Testis (tissue), 3 donors: Measurements from ENCODE around the gene MXRA8. TPM values are rescaled to one million over a fixed set of nuclear protein-coding genes. Genes with fewer than 3 reads are reported as not detected.

Source experiments
- DNase-seq: peaks from one replicate; pipeline ENCODE4 v3.0.0-alpha.2; 2019
- H3K27ac ChIP-seq, 2 donors: fragments of 200-600 bp; sonication (generic); one replicate each; pipeline ENCODE4 v1.5.1; 2019
- H3K27me3 ChIP-seq: fragments of 200-600 bp; sonication (generic); one replicate; pipeline ENCODE4 v1.5.1; 2019
- H3K36me3 ChIP-seq: fragments of 200-600 bp; sonication (generic); one replicate; pipeline ENCODE4 v1.5.1; 2017; ENCODE audit warnings: low read depth; ENCODE audit errors: missing control alignments
- H3K4me1 ChIP-seq: fragments of 200-600 bp; sonication (generic); one replicate; pipeline ENCODE4 v1.5.1; 2019
- H3K4me3 ChIP-seq, 2 donors: fragments of 200-600 bp; sonication (generic); one replicate each; pipeline ENCODE4 v1.5.1; 2017 to 2019
- H3K9me3 ChIP-seq: fragments of 200-600 bp; sonication (generic); one replicate; pipeline ENCODE4 v1.5.1; 2017
- CTCF ChIP-seq, 3 experiments: fragments of 450-650 bp in 2 of 3; fragments of 200-600 bp in 1 of 3; sonication (generic) in 1 of 3; IDR thresholded peaks; one replicate each; pipeline ENCODE4 v1.5.1; 2016 to 2019; ENCODE audit warnings: antibody characterized with exemption in 3 of 3, mild to moderate bottlenecking in 2 of 3, moderate library complexity in 1 of 3
- POLR2A ChIP-seq: fragments of 450-650 bp; IDR thresholded peaks from one replicate; pipeline ENCODE4 v1.6.1; 2017; ENCODE audit warnings: antibody characterized with exemption, mild to moderate bottlenecking, moderate library complexity
- WGBS, 2 donors: methylation state at CpG; one replicate each; pipeline ENCODE4 v1.1.5; 2018; 5-methylcytosine and 5-hydroxymethylcytosine counted together
- intact Hi-C: fragments of 100-400 bp; cut with DNase I; formaldehyde crosslinking; loops from one replicate; pipeline ENCODE4 v1.15.1; 2023; ENCODE audit warnings: low total_unique reads
- polyA plus RNA-seq: library from polyadenylated mRNA; stranded (reverse); fragments of 350-450 nt; fragmentation: Illumina TruSeq; extraction: RNeasy Lipid Tissue Mini Kit (QIAGEN cat#74804); gene quantifications from one replicate; pipeline ENCODE4 v1.2.3, GENCODE V29; 2014; ENCODE audit warnings: low read depth, low replicate concordance; ENCODE audit not compliant: insufficient read depth
- total RNA-seq, 2 donors: library from RNA; depleted of rRNA; stranded (reverse); fragments of >200 nt; gene quantifications; one replicate each; pipeline ENCODE4 v1.2.3, GENCODE V29; 2016

Gene MXRA8
- total and polyA plus RNA-seq, 3 donors from 2014 or later: 60.2 to 102 (median 63.3) TPM

GRCh38 chr1:1399872-1400575, 41.7 kb upstream of the MXRA8 start:
- TF ChIP-seq CTCF (IDR thresholded peaks at IDR 0.05): no peak
- no peak for TF ChIP-seq POLR2A
- Histone ChIP-seq H3K4me1 (peaks cover 18% of the 10 kb centered on the region), H3K4me3 (peak overlapping the region; percentile 93 to 100), H3K27ac (peak overlapping the region; percentile 4 to 86), H3K36me3 (no peaks in the 10 kb centered on the region), H3K9me3 (no peaks in the 10 kb centered on the region), H3K27me3 (no peaks in the 10 kb centered on the region)
- 5 to 8% methylated on average over 17 to 34 of the region's 34 CpGs for WGBS, 2 donors
- intact Hi-C loops: no loop called here
- DNase-seq: no peak

DNA sequence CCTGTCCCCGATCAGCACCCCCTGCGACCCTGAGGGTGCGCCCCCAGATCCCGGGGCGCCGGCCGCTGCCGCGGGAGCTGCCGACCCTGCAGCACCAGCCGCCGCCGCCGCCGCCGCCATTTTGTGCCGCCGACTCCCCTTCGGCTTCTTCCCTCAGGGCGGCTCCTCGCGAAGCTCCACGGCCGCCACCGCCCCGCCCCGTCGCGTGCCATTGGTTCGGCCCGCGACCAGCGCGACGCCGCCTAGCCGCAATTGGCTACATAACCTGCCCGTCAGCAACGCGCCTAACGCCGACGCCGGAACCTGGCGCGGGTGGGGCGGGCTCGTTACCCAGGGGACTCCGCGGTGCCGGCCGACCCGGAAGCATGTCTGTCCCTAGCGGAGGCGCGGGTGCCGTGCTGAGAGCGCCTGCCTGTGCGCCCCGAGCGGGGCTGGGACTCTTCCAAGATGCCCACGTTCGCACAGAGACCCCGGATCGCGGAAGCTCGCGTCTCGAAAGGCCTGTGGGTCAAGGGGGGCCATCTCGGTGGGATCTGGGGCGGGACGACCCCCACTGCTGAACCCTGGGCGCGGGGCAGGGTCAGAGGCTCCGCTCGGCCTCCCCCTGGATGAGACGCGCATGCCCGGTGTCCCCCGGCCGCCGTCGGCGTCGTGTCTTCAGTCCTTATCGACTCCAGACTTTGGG, 41.0 kb upstream of the MXRA8 start, which contains the start of gene CCNL2:
Gene CCNL2 (minus strand): TSS at position 149 of the 685 bp plus-strand sequence. CDS start 29 bp downstream, at position 120.
- intact Hi-C loops: no loop called here
- peak; percentile 98 for DNase-seq
- Histone ChIP-seq H3K27me3 (no peaks in the 10 kb centered on the region), H3K9me3 (no peaks in the 10 kb centered on the region), H3K36me3 (no peaks in the 10 kb centered on the region), H3K27ac (peak within 1 kb of the TSS; percentile 70 to 86), H3K4me1 (peaks cover 18% of the 10 kb centered on the region), H3K4me3 (peak within 1 kb of the TSS; percentile 93 to 100)
- TF ChIP-seq CTCF (IDR thresholded peaks at IDR 0.05) (peak; percentile 53 to 68 (median 59)), POLR2A (no peak)
- 1 to 3% methylated on average over 6 to 75 of the region's 86 CpGs for WGBS, 2 donors

- Histone ChIP-seq H3K4me1 (peaks cover 18% of the 10 kb centered on the region), H3K27me3 (no peaks in the 10 kb centered on the region), H3K4me3 (peak overlapping the region; percentile 93 to 100), H3K36me3 (no peaks in the 10 kb centered on the region), H3K9me3 (no peaks in the 10 kb centered on the region), H3K27ac (peak overlapping the region; percentile 70 to 86)
- DNase-seq: no peak
- intact Hi-C loops: no loop called here
- no peak for TF ChIP-seq CTCF (IDR thresholded peaks at IDR 0.05)
- no peak for TF ChIP-seq POLR2A
- WGBS, 2 donors: 0 to 1% methylated on average over 16 to 19 of the region's 54 CpGs
Observed at GRCh38 chr1:1398677-1399186, 40.4 kb upstream of the MXRA8 start.

DNA sequence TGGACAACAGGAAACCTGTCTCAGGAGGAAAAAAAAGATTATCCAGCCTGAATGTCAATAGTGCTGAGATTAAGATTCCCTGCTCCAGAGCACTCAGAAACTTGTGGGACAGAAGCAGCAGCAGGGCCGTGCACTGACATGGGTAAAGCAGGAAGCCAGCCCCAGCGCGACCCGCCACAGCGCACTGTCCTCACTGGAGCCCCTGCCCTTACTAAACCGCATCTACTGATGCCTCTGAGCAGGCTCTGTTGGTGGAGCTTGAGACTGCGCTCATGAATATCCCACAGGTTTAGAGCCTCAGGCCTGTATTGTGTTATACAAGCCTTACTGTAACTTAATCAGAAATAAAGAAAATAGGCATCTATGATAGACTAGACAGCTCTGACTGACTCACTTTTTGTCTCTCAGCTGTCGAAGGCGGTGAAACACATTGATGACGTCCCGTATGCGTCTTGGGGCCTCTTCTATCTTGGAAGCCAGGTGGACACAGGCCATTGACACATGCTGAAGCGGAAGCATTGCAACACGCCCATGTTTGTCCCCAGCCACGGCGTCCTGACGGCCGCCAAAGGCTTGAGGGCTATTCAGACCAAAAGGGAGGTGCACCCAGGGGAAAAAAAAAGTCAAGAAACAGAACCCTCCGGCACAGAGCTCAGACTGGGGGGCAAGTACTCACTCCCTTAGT, 39.6 kb upstream of the MXRA8 start:
- Histone ChIP-seq H3K4me3 (peak overlapping the region; percentile 93 to 100), H3K4me1 (peaks cover 18% of the 10 kb centered on the region), H3K9me3 (no peaks in the 10 kb centered on the region), H3K27ac (no peak overlapping the region), H3K36me3 (no peaks in the 10 kb centered on the region), H3K27me3 (no peaks in the 10 kb centered on the region)
- TF ChIP-seq CTCF (IDR thresholded peaks at IDR 0.05) (no peak), POLR2A (no peak)
- intact Hi-C loops: no loop called here
- DNase-seq: no peak
- WGBS, 2 donors: 28 to 33% methylated on average over 13 to 19 of the region's 19 CpGs
